GM12873 (cell line): ENCODE data around the gene MAB21L1.

Experiments
- CTCF ChIP-seq: IDR thresholded peaks from 2 replicates; pipeline ENCODE4 v1.5.1; 2012; ENCODE audit warnings: low read depth, mild to moderate bottlenecking, moderate library complexity, low read length, control low read depth; ENCODE audit not compliant: insufficient read depth; ENCODE audit errors: missing control alignments

Gene MAB21L1

GRCh38 chr13:35480346-35480745 lies 3.9 kb upstream of the MAB21L1 start:
- no peak for TF ChIP-seq CTCF

- no peak for TF ChIP-seq CTCF
Measured at GRCh38 chr13:35479706-35480105, 3.2 kb upstream of the MAB21L1 start.

GRCh38 chr13:35479038-35479492 lies 2.6 kb upstream of the MAB21L1 start:
- TF ChIP-seq CTCF: no peak

GRCh38 chr13:35478271-35479037 lies 2.0 kb upstream of the MAB21L1 start:
- no peak for TF ChIP-seq CTCF

- no peak for TF ChIP-seq CTCF
Measured at GRCh38 chr13:35477386-35477946, 977 bp upstream of the MAB21L1 start.

- no peak for TF ChIP-seq CTCF
Measured at GRCh38 chr13:35475212-35475959, 1.1 kb downstream of the MAB21L1 start.
